IMR-90 (cell line): Measurements from ENCODE around the gene POU2AF1. TPM values are rescaled to one million over a fixed set of nuclear protein-coding genes. Genes with fewer than 3 reads are reported as not detected.

ENCODE experiments used
- ATAC-seq: fragments of 200-7000 bp; cut with Tn5 transposase; 2 replicates; pipeline ENCODE4 v1.9.1; 2020; ENCODE audit warnings: low read depth, mild to moderate bottlenecking, moderate library complexity
- BruUV-seq: library from RNA; stranded (reverse); fragments of 400-500 nt; replicated peaks from 2 replicates; lab custom pipeline; 2021; lab: Mats Ljungman, UMichigan
- CTCF ChIA-PET: fragments of 300-600 bp; formaldehyde crosslinking; extraction: SDS; loops from one replicate; lab custom pipeline; 2021; ENCODE audit warnings: antibody characterized with exemption; lab: Yijun Ruan, JAX
- POLR2A ChIA-PET: fragments of 300-600 bp; sonication (Branson Sonifier 250); formaldehyde crosslinking; loops from one replicate; lab custom pipeline; 2022; ENCODE audit warnings: antibody characterized with exemption; ENCODE audit not compliant: unreplicated experiment; lab: Charles Lee
- DNase-seq: peaks from one replicate; pipeline ENCODE4 v3.0.0; 2013
- H2AFZ ChIP-seq: replicated peaks from 2 replicates; pipeline ENCODE3; 2013; ENCODE audit warnings: low read length, mild to moderate bottlenecking; ENCODE audit not compliant: poor library complexity
- H2AK5ac ChIP-seq: 2 replicates; pipeline ENCODE4 v1.6.1; 2013; ENCODE audit warnings: low read depth, low read length, inconsistent platforms
- H2AK9ac ChIP-seq: replicated peaks from 2 replicates; pipeline ENCODE3; 2013; ENCODE audit warnings: mild to moderate bottlenecking, low read depth, low read length, moderate library complexity; ENCODE audit not compliant: poor library complexity
- H2BK120ac ChIP-seq: 2 replicates; pipeline ENCODE4 v1.6.1; 2013; ENCODE audit warnings: low read depth, low read length, inconsistent platforms
- H2BK15ac ChIP-seq: 3 replicates; pipeline ENCODE4 v1.6.1; 2013; ENCODE audit warnings: low read depth, low read length, inconsistent platforms
- H2BK20ac ChIP-seq: 2 replicates; pipeline ENCODE4 v1.6.1; 2013; ENCODE audit warnings: low read depth, mild to moderate bottlenecking, inconsistent platforms, low read length, moderate library complexity
- H2BK5ac ChIP-seq: 2 replicates; pipeline ENCODE4 v1.6.1; 2013; ENCODE audit warnings: mild to moderate bottlenecking, low read depth, low read length, inconsistent platforms; ENCODE audit not compliant: poor library complexity, severe bottlenecking
- H3K14ac ChIP-seq: replicated peaks from 2 replicates; pipeline ENCODE4 v1.6.1; 2013; ENCODE audit warnings: low read depth, low read length, inconsistent platforms
- H3K18ac ChIP-seq: 2 replicates; pipeline ENCODE4 v1.6.1; 2013; ENCODE audit warnings: low read depth, low read length, control low read depth
- H3K23ac ChIP-seq: 2 replicates; pipeline ENCODE4 v1.6.1; 2013; ENCODE audit warnings: low read depth, low read length, inconsistent platforms
- H3K27ac ChIP-seq: 2 replicates; pipeline ENCODE4 v1.5.1; 2013; ENCODE audit warnings: mild to moderate bottlenecking, control low read depth, low read length; ENCODE audit not compliant: insufficient read depth
- H3K27me3 ChIP-seq: 2 replicates; pipeline ENCODE4 v1.6.1; 2013; ENCODE audit warnings: low read length; ENCODE audit not compliant: control insufficient read depth, insufficient read depth
- H3K36me3 ChIP-seq: 2 replicates; pipeline ENCODE4 v1.6.1; 2013; ENCODE audit warnings: low read length, mixed read lengths; ENCODE audit not compliant: control insufficient read depth, insufficient read depth
- H3K4ac ChIP-seq: 2 replicates; pipeline ENCODE4 v1.6.1; 2013; ENCODE audit warnings: low read depth, low read length, inconsistent platforms
- H3K4me1 ChIP-seq: 2 replicates; pipeline ENCODE4 v1.6.1; 2013; ENCODE audit warnings: low read length, mixed read lengths; ENCODE audit not compliant: control insufficient read depth, insufficient read depth
- H3K4me2 ChIP-seq: 2 replicates; pipeline ENCODE4 v1.6.1; 2013; ENCODE audit warnings: low read depth, mild to moderate bottlenecking, control low read depth, low read length, moderate library complexity
- H3K4me3 ChIP-seq: 2 replicates; pipeline ENCODE4 v1.5.1; 2013; ENCODE audit warnings: low read depth, mild to moderate bottlenecking, control low read depth, low read length, moderate library complexity; ENCODE audit not compliant: insufficient read depth
- H3K56ac ChIP-seq: 2 replicates; pipeline ENCODE4 v1.6.1; 2013; ENCODE audit warnings: low read length, inconsistent platforms; ENCODE audit not compliant: insufficient read depth; ENCODE audit errors: extremely low read depth
- H3K79me1 ChIP-seq, 2 experiments: 2 replicates each; pipeline ENCODE4 v1.6.1; 2013; ENCODE audit warnings: low read length in 2 of 2, inconsistent platforms in 1 of 2, low read depth in 1 of 2
- H3K9ac ChIP-seq: 2 replicates; pipeline ENCODE4 v1.6.1; 2013; ENCODE audit warnings: low read depth, low read length, control low read depth
- H3K9me1 ChIP-seq: 2 replicates; pipeline ENCODE4 v1.6.1; 2013; ENCODE audit warnings: low read length, inconsistent platforms; ENCODE audit not compliant: insufficient read depth
- H3K9me3 ChIP-seq: 2 replicates; pipeline ENCODE4 v1.6.1; 2013; ENCODE audit warnings: low read length; ENCODE audit not compliant: control insufficient read depth, insufficient read depth
- H4K20me1 ChIP-seq: 2 replicates; pipeline ENCODE4 v1.6.1; 2013; ENCODE audit warnings: low read length, inconsistent platforms; ENCODE audit not compliant: insufficient read depth
- H4K5ac ChIP-seq: 2 replicates; pipeline ENCODE4 v1.6.1; 2013; ENCODE audit warnings: mild to moderate bottlenecking, low read depth, low read length, control low read depth
- H4K8ac ChIP-seq, 2 experiments: 2 replicates each; pipeline ENCODE4 v1.6.1; 2013; ENCODE audit warnings: low read depth in 2 of 2, low read length in 2 of 2, control low read depth in 1 of 2, inconsistent platforms in 1 of 2
- H4K91ac ChIP-seq: 2 replicates; pipeline ENCODE4 v1.6.1; 2013; ENCODE audit warnings: low read depth, low read length, inconsistent platforms; ENCODE audit not compliant: insufficient read depth
- CTCF ChIP-seq: conservative IDR thresholded peaks from 2 replicates; pipeline ENCODE4 v1.5.1; 2012; ENCODE audit warnings: mild to moderate bottlenecking, low read depth, low read length, improper control_type of control experiment
- ELK1 ChIP-seq: fragments of 150-350 bp; IDR thresholded peaks from 2 replicates; pipeline ENCODE4 v1.6.1; 2016; ENCODE audit warnings: low read depth, mild to moderate bottlenecking, low read length, moderate library complexity, borderline replicate concordance
- FOS ChIP-seq: fragments of 150-350 bp; IDR thresholded peaks from 2 replicates; pipeline ENCODE4 v1.6.1; 2016; ENCODE audit warnings: low read depth, low read length
- MAFK ChIP-seq: IDR thresholded peaks from 2 replicates; pipeline ENCODE4 v1.6.1; 2012; ENCODE audit warnings: low read depth, low read length, improper control_type of control experiment
- MAZ ChIP-seq: IDR thresholded peaks from 2 replicates; pipeline ENCODE4 v1.6.1; 2012; ENCODE audit warnings: low read depth, mild to moderate bottlenecking, low read length, improper control_type of control experiment, moderate library complexity, borderline replicate concordance
- MXI1 ChIP-seq: IDR thresholded peaks from 2 replicates; pipeline ENCODE4 v1.6.1; 2012; ENCODE audit warnings: low read depth, mild to moderate bottlenecking, low read length, moderate library complexity, borderline replicate concordance
- NFE2L2 ChIP-seq: fragments of 150-350 bp; IDR thresholded peaks from 2 replicates; pipeline ENCODE4 v1.6.1; 2016; ENCODE audit warnings: low read depth, mild to moderate bottlenecking, low read length
- POLR2A ChIP-seq: IDR thresholded peaks from 2 replicates; pipeline ENCODE4 v1.6.1; 2012; ENCODE audit warnings: mild to moderate bottlenecking, low read depth, low read length
- RAD21 ChIP-seq: IDR thresholded peaks from 2 replicates; pipeline ENCODE4 v1.6.1; 2012; ENCODE audit warnings: low read length, improper control_type of control experiment
- RCOR1 ChIP-seq: IDR thresholded peaks from 2 replicates; pipeline ENCODE4 v1.6.1; 2012; ENCODE audit warnings: mild to moderate bottlenecking, low read length, improper control_type of control experiment; ENCODE audit not compliant: insufficient replicate concordance
- SMC3 ChIP-seq: fragments of 150-350 bp; IDR thresholded peaks from 2 replicates; pipeline ENCODE4 v1.6.1; 2016; ENCODE audit warnings: low read depth, mild to moderate bottlenecking, antibody characterized with exemption, low read length, moderate library complexity
- USF2 ChIP-seq: fragments of 150-350 bp; IDR thresholded peaks from 2 replicates; pipeline ENCODE4 v1.6.1; 2017; ENCODE audit warnings: mild to moderate bottlenecking, antibody characterized with exemption, low read length, low read depth
- WGBS, 2 experiments: methylation state at CpG; one replicate each; pipeline versions ENCODE4 v1.1.5 to v1.1.7; 2013; ENCODE audit warnings: missing lambda C conversion rate in 2 of 2; ENCODE audit not compliant: insufficient read length in 1 of 2; ENCODE audit errors: extremely low coverage in 2 of 2; 5-methylcytosine and 5-hydroxymethylcytosine counted together
- dilution Hi-C: fragments of 300-500 bp; cut with HindIII; formaldehyde crosslinking; loops from one replicate; pipeline ENCODE4 v1.14.3; 2018; ENCODE audit warnings: low sequenced_read_pairs; ENCODE audit not compliant: unreplicated experiment
- in situ Hi-C: fragments of 300-500 bp; cut with MboI; formaldehyde crosslinking; loops from 3 replicates; pipeline ENCODE4 v1.14.3; 2019; ENCODE audit warnings: low sequenced_read_pairs, inconsistent platforms, mixed read lengths
- intact Hi-C: fragments of 100-400 bp; cut with micrococcal nuclease; formaldehyde crosslinking; loops from 2 replicates; pipeline ENCODE4 v1.10.0; 2022
- polyA plus RNA-seq, 3 experiments: library from polyadenylated mRNA; depleted of rRNA; stranded (reverse); fragments of >200 nt; gene quantifications; 2 replicates each; pipeline ENCODE4 v1.2.3, GENCODE V29; 2012; ENCODE audit warnings: low replicate concordance in 1 of 3
- total RNA-seq: library from RNA; depleted of rRNA; stranded (reverse); fragments of >200 nt; gene quantifications from 2 replicates; pipeline ENCODE4 v1.2.3, GENCODE V29; 2012

The POU2AF1 gene
- total and polyA plus RNA-seq, 2 of the 4 experiments (the other 2 are of a cell fraction) = not detected

DNA sequence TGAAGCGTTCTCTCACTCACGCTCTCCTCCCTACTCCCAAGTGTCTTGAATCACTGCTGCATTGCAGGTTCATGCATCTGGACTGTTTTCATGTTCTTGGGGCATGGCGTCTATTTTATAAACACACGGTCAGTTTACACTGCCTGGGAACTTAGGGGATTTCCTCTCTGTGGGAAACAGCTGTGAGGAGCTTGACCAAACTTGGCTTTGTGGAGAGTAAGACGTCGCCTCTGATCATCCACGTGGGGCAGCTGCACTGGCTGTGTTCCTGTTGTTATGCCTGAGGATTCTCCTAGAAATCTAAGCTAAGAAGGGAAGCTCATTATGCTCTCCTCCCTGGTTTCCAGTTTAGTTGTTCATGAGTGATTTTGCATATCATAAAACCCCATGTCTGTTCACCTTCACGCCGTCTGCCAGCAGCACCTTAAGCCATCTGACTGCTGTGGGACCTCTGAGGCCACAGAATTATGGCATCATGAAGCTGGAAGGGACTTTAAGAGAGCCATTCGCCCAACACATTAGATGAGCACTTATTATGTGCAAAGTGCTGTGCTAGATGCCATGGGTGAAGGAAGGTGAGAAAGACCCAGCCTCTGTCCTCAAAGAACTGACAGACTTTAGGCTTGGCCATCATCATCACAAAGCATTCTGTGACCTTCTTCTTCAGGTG, 38.8 kb upstream of the POU2AF1 start:
- Histone ChIP-seq H3K36me3 (no peaks in the 10 kb centered on the region), H4K20me1 (peaks cover 5% of the 10 kb centered on the region), H3K79me1 (no peaks in the 10 kb centered on the region), H3K9me3 (no peaks in the 10 kb centered on the region), H2BK20ac (peak overlapping the region; percentile 7; the same call in 1 of the 2 replicates), H2AFZ (peak overlapping the region; percentile 9), H4K8ac (peak overlapping the region in 1 of 2 experiments; percentile 26; a peak in 1 of 4 replicates), H3K4me3 (no peak overlapping the region), H4K91ac (no peak overlapping the region), H3K27ac (no peak overlapping the region), H3K14ac (peak overlapping the region; percentile 45), H3K27me3 (peaks cover 29% of the 10 kb centered on the region), H3K4me2 (no peak overlapping the region), H2BK120ac (peak overlapping the region; percentile 13; the same call in 1 of the 2 replicates), H2BK15ac (peak overlapping the region; percentile 14; the same call in 1 of the 3 replicates), H2AK9ac (no peak overlapping the region), H4K5ac (no peak overlapping the region), H3K18ac (no peak overlapping the region), H3K9me1 (peaks cover 6% of the 10 kb centered on the region; the same call in 1 of the 2 replicates), H3K4me1 (peaks cover 9% of the 10 kb centered on the region), H2AK5ac (peak overlapping the region; percentile 18; the same call in 1 of the 2 replicates), H3K4ac (peak overlapping the region; percentile 38), H3K56ac (no peak overlapping the region), H3K9ac (no peak overlapping the region), H2BK5ac (no peak overlapping the region), H3K23ac (0 out of 2 replicates have a peak overlapping the region, but pooled peaks have one; percentile 10)
- DNase-seq = peak; percentile 99
- TF ChIP-seq SMC3 (no peak), USF2 (peak; percentile 78), CTCF (no peak), NFE2L2 (peak; percentile 21; the same call in 1 of the 2 replicates), MAZ (peak; percentile 33; the same call in 1 of the 2 replicates), FOS (peak; percentile 62), MAFK (no peak), RCOR1 (peak; percentile 92), POLR2A (no peak), MXI1 (peak; percentile 83), ELK1 (no peak), RAD21 (no peak)
- WGBS, 2 experiments = 100% methylated on average over 2 of the region's 10 CpGs; no CpG with 5 or more reads in 1 of the 2 experiments
- intact Hi-C loops = loop anchor here (5.0 kb wide), 1 partner anchor 121 kb away; the partner anchor contains the start of gene POU2AF3
- BruUV-seq = no TSS peak
- peak; percentile 96 for ATAC-seq
- dilution Hi-C loops = no loop called here
- in situ Hi-C loops = no loop called here
- POLR2A ChIA-PET = no interaction called here
- CTCF ChIA-PET = interaction anchor here (1.1 to 2.9 kb wide), 3 partner anchors 11 to 134 kb away, joined by 3 to 13 read pairs (median 5); partner anchors contain the start of gene POU2AF3
